Dermis microvascular lymphatic vessel endothelial cell (primary cell): ENCODE data around the gene TPGS2. TPM values are rescaled to one million over a fixed set of nuclear protein-coding genes. Genes with fewer than 3 reads are reported as not detected.
"Not testable (repeated sequence)": the region's sequence is repeated elsewhere in the genome, so short reads cannot be mapped to it uniquely, and the experiment has no call there.

ENCODE experiments used
- DNase-seq, 2 donors: peaks; one replicate each; pipeline versions ENCODE4 v3.0.0 to v3.0.0-alpha.2; 2010; ENCODE audit warnings: low read depth in 2 of 2
- total RNA-seq: library from RNA; depleted of rRNA; stranded (reverse); fragments of >200 nt; gene quantifications from 2 replicates; pipeline ENCODE4 v1.2.1, GENCODE V29; 2014

Gene TPGS2
- total RNA-seq, 1 donor from 2014 or later: 204 TPM

- no peak for DNase-seq
Measured at GRCh38 chr18:36776650-36777049, 52.2 kb downstream of the TPGS2 start.

- peak in 1 of 2 donors; percentile 19 for DNase-seq
Measured at GRCh38 chr18:36775396-36775795, 53.4 kb downstream of the TPGS2 start.

- no peak for DNase-seq
Measured at GRCh38 chr18:36772241-36772723, 56.5 kb downstream of the TPGS2 start.

GRCh38 chr18:36771245-36771644 is 57.6 kb downstream of the TPGS2 start:
- no peak for DNase-seq

- no peak for DNase-seq
Measured at GRCh38 chr18:36770315-36770946, 58.4 kb downstream of the TPGS2 start.

- peak in 1 of 2 donors; percentile 9 for DNase-seq
Measured at GRCh38 chr18:36769611-36770314, 59.0 kb downstream of the TPGS2 start.

GRCh38 chr18:36769172-36769571 is 59.6 kb downstream of the TPGS2 start:
- no peak for DNase-seq

GRCh38 chr18:36766836-36767235 is 62.0 kb downstream of the TPGS2 start:
- DNase-seq: no peak

- not testable (repeated sequence) for DNase-seq
Measured at GRCh38 chr18:36762965-36763364, 65.8 kb downstream of the TPGS2 start.

- DNase-seq: no peak
Measured at GRCh38 chr18:36762074-36762473, 66.7 kb downstream of the TPGS2 start.

GRCh38 chr18:36761186-36761698 is 67.6 kb downstream of the TPGS2 start:
- no peak for DNase-seq

- DNase-seq: no peak
Measured at GRCh38 chr18:36760598-36760997, 68.2 kb downstream of the TPGS2 start.

- DNase-seq: no peak
Measured at GRCh38 chr18:36759167-36759776, 69.5 kb downstream of the TPGS2 start.

- no peak for DNase-seq
Measured at GRCh38 chr18:36758623-36759022, 70.2 kb downstream of the TPGS2 start.

- no peak for DNase-seq
Measured at GRCh38 chr18:36757991-36758390, 70.8 kb downstream of the TPGS2 start.

- peak; percentile 47 to 56 for DNase-seq
Measured at GRCh38 chr18:36757081-36757480, 71.7 kb downstream of the TPGS2 start.

- DNase-seq: no peak
Measured at GRCh38 chr18:36756242-36756641, 72.6 kb downstream of the TPGS2 start.

- no peak for DNase-seq
Measured at GRCh38 chr18:36752929-36753865, 75.6 kb downstream of the TPGS2 start.

GRCh38 chr18:36745219-36745975 is 83.4 kb downstream of the TPGS2 start:
- DNase-seq: no peak

GRCh38 chr18:36744261-36744876 is 84.4 kb downstream of the TPGS2 start:
- no peak for DNase-seq
